ENCODE data around the gene GOT1. TPM values are rescaled to one million over a fixed set of nuclear protein-coding genes. Genes with fewer than 3 reads are reported as not detected.

GOT1 gene
- total RNA-seq, 2 experiments from 2014 or later, result 36.0 to 36.9 TPM

DNA sequence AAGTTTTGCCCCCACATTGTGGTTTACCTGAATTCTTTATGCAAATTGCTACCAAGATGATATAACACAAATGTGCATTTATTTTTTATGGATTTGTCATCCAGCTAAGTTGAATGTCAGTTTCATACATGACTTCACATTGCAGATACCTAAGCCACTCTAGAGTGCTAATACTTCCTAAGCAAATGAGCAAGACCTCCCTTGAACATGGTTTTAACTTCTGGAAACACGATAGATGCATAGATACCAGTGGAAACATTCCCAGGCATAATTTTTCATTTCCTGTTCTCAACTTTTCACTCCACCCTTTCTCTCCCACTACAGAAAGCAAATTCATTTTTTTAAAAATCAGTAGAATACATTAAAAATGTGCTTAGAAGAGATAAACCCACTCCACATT is 20.3 kb downstream of the GOT1 start:
- DNase-seq, result no peak
- Mint-ChIP-seq H3K4me1 (no peaks in the 10 kb centered on the region), H3K9me3 (no peaks in the 10 kb centered on the region), H3K36me3 (ENCODE audit: low read depth) (peaks cover 8% of the 10 kb centered on the region), H3K27ac (no peak overlapping the region), H3K27me3 (no peaks in the 10 kb centered on the region), H3K4me3 (no peak overlapping the region)
- POLR2A ChIA-PET, result interaction anchor here (1.0 kb wide), 1 partner anchor 210 kb away, joined by 3 read pairs; the partner anchor contains the start of gene SLC25A28
- CTCF ChIA-PET, result interaction anchor here (1.3 kb wide), 1 partner anchor 25 kb away, joined by 3 read pairs; no protein-coding TSS in a partner anchor

DNA sequence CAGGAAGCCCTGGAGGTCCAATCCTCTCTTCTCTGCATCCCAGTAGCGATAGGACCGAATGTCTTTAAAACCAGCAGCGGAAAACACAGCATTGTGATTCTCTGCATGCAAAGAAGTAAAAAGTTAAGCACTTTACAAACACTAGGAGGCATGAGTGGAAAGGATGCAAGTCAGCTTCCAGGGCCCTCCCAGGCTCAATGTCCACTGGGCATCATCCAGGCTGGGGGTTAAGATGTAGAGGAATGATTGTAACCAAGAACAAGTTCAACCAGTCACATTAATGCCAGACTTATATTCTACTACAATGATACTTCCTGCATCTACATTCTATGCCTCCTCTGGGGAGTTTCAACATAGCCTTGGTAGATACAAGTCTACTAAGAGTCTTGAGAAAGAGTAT is 24.3 kb downstream of the GOT1 start:
- Mint-ChIP-seq H3K9me3 (no peaks in the 10 kb centered on the region), H3K27ac (no peak overlapping the region), H3K36me3 (ENCODE audit: low read depth) (peaks cover 21% of the 10 kb centered on the region), H3K27me3 (no peaks in the 10 kb centered on the region), H3K4me3 (no peak overlapping the region), H3K4me1 (no peaks in the 10 kb centered on the region)
- ChIA-PET POLR2A (no interaction called here), CTCF (no interaction called here)
- no peak for DNase-seq

DNA sequence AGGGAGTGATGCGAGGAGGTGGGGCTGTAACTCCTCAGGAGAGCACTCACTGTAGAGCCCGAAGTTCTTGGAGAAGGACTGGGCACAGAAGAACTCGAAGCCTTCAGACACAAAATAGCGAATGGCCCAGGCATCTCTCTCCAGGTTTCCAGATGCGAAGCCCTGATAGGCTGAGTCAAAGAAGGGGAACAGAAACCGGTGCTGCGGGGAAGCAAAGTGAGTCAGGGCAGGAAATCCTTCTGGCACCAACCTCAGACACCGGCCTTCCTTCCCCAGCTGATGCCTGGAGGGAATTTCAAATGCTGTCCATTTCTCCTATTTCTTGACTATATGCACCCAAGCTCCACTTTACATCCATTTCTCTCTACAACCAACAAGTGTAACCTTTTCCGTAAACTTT is 26.8 kb downstream of the GOT1 start:
- POLR2A ChIA-PET, result interaction anchor here (1.7 kb wide), 1 partner anchor 27 kb away, joined by 5 read pairs; the partner anchor contains the start of gene GOT1
- no peaks in the 10 kb centered on the region for H3K27me3 Mint-ChIP-seq
- no peak overlapping the region for H3K27ac Mint-ChIP-seq
- no peak for DNase-seq
- H3K4me1 Mint-ChIP-seq, result no peaks in the 10 kb centered on the region
- H3K4me3 Mint-ChIP-seq, result no peak overlapping the region
- H3K36me3 Mint-ChIP-seq (ENCODE audit: low read depth), result peaks cover 21% of the 10 kb centered on the region
- CTCF ChIA-PET, result interaction anchor here (2.9 kb wide), 1 partner anchor 11 kb away, joined by 10 read pairs; no protein-coding TSS in a partner anchor
- H3K9me3 Mint-ChIP-seq, result no peaks in the 10 kb centered on the region

DNA sequence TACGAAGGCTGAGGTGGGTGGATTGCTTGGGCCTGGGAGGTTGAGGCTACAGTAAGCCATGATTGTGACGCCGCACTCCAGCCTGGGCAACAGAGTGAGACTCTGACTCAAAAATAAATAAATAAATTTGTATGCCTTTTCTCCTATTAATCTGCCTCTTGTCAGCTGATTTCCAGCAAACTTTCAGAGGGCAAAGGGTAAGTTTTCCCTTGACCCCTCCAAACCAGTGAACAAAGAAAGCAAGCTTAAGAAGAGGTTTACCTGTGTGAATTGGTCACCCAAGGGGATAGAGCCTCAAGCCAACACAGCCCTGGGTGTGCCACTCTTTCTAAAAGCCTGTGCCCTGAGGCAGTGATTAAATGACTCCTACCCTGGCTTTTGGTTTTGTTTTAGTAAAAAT is 30.8 kb downstream of the GOT1 start:
- Mint-ChIP-seq H3K36me3 (ENCODE audit: low read depth) (peaks cover 20% of the 10 kb centered on the region), H3K27ac (no peak overlapping the region), H3K4me1 (peaks cover 4% of the 10 kb centered on the region), H3K27me3 (no peaks in the 10 kb centered on the region), H3K4me3 (no peak overlapping the region), H3K9me3 (no peaks in the 10 kb centered on the region)
- ChIA-PET POLR2A (no interaction called here), CTCF (no interaction called here)
- no peak for DNase-seq

DNA sequence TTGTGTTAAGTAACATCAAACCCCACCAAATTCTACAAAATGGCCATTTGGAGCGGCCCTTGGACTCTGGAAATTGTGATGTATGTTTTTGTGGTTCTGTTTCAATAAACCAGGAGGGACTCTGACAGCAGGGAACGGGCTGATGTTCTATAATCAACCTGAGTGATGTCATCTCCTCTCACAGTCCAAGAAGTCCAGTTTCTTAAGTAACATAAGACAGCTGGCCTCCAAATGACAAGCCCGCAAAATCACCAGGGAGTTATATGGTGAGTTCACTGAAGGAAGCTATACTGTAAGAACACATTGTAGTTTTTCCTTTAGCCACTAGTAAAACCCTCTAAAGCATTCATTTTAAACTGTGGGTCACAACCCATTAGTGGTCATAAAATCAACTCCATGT is 34.0 kb downstream of the GOT1 start:
- CTCF ChIA-PET, result no interaction called here
- no peak overlapping the region for H3K27ac Mint-ChIP-seq
- DNase-seq, result no peak
- H3K36me3 Mint-ChIP-seq (ENCODE audit: low read depth), result peaks cover 5% of the 10 kb centered on the region
- POLR2A ChIA-PET, result no interaction called here
- peaks cover 1% of the 10 kb centered on the region for H3K27me3 Mint-ChIP-seq
- H3K4me1 Mint-ChIP-seq, result peaks cover 15% of the 10 kb centered on the region
- H3K9me3 Mint-ChIP-seq, result no peaks in the 10 kb centered on the region
- H3K4me3 Mint-ChIP-seq, result no peak overlapping the region

DNA sequence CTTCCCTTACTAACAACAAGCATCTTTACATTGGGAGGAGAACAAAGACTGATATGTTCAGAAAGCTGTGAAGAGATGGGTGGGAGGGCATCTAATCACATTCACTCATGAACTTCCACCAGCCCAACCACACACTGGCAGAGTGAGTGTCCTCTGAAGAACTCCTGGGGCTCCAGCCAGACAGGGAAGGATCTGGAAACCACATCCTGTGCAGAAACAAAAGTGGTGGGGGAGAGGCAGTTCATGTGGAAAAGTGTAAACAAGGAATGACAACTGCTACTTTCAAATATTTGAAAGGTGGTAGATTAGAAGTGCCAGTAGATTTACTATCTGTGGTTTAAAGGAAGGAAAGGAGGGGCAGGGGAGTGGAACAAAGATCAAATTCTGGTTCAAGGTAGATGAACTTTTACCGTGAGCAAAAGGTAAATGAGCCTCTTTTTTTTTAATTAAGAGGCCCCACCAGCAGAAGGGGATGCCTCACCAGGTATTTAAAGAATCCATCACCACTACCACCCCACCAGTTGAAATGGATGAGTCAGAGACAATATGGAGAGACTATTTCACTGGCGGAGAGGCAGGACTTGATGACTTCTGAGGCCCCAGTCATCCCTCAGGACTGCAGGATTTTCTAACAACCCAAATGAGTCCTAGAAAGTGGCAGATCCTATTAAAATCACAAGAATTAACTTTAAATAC is 34.5 kb downstream of the GOT1 start:
- H3K9me3 Mint-ChIP-seq, result no peaks in the 10 kb centered on the region
- CTCF ChIA-PET, result no interaction called here
- H3K4me1 Mint-ChIP-seq, result peaks cover 15% of the 10 kb centered on the region
- peaks cover 5% of the 10 kb centered on the region for H3K36me3 Mint-ChIP-seq (ENCODE audit: low read depth)
- peaks cover 1% of the 10 kb centered on the region for H3K27me3 Mint-ChIP-seq
- POLR2A ChIA-PET, result no interaction called here
- no peak for DNase-seq
- no peak overlapping the region for H3K4me3 Mint-ChIP-seq
- no peak overlapping the region for H3K27ac Mint-ChIP-seq

DNA sequence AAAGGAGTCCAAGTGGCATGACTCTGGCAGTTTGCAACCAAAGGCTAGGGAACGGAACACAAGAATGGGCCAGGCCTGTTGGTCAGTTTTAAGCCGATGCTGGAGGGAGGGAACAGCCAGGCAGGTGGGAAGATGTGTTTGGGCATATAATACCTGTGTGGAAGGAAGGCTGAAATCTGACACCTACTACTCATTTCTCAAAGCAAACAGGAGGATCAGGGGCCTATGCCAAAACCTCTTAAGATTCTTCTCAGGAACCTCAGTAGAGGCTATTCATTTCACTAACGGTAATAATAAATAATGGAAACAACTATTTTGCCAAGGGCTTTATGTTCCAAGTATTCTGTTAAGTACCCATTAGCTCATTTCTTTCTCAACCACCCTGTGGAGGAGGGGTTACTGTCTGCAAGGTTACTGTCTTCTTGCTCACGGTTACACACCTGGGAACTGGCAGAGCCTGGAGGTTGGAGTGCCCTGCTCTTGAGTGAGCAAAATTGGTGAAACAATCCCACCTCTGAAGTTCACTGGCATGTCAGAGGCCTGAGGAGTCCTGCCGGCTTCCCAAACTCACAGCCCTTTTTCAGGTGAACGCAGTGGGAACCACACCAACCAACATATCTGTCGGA is 35.5 kb downstream of the GOT1 start:
- Mint-ChIP-seq H3K9me3 (no peaks in the 10 kb centered on the region), H3K27me3 (peaks cover 4% of the 10 kb centered on the region), H3K4me3 (no peak overlapping the region), H3K36me3 (ENCODE audit: low read depth) (peaks cover 5% of the 10 kb centered on the region), H3K4me1 (peaks cover 15% of the 10 kb centered on the region), H3K27ac (no peak overlapping the region)
- no peak for DNase-seq
- CTCF ChIA-PET, result no interaction called here
- POLR2A ChIA-PET, result no interaction called here

DNA sequence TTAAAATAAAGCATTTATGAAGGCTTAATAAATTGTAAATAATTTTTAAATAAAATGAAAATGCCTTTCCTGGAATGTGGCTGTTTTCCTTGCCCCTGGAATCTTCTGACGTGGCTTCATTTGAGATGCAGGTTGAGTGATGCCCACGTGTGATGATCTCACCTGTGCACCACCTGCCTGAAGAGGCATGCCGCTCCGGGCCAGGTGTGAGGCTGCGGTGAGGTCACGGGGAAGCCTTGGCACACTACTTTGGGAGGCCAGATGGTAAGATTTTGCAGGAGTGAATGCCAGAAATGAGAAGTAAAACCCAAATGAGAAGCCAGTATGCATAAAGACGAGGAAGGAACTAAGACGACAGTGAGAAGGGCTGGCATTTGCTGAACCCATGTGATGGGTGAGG is 36.2 kb downstream of the GOT1 start:
- ChIA-PET POLR2A (no interaction called here), CTCF (interaction anchor here (2.8 kb wide), 1 partner anchor 218 kb away, joined by 15 read pairs; no protein-coding TSS in a partner anchor)
- Mint-ChIP-seq H3K36me3 (ENCODE audit: low read depth) (peaks cover 5% of the 10 kb centered on the region), H3K4me1 (peaks cover 15% of the 10 kb centered on the region), H3K4me3 (no peak overlapping the region), H3K9me3 (no peaks in the 10 kb centered on the region), H3K27ac (no peak overlapping the region), H3K27me3 (peaks cover 4% of the 10 kb centered on the region)
- no peak for DNase-seq

DNA sequence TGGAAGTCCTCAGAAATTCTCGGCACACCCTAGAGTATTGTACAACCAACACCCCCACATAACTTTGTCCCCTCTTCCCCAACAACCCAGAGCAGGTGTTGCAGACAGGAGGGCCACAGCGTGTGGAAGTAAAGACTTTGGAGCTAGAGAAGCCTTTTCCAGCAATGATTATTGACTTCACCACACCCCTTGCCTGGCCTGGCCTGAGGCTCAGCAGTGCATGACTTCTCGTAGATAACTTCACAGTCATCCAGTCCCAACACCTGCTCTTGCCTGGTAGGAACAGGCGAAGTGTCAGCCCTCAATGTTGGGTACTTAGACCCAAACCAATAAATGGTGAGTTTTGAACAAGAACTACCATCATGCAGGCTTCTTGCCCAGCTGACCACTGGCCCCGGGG is 36.7 kb downstream of the GOT1 start:
- peaks cover 4% of the 10 kb centered on the region for H3K27me3 Mint-ChIP-seq
- POLR2A ChIA-PET, result no interaction called here
- H3K4me3 Mint-ChIP-seq, result no peak overlapping the region
- CTCF ChIA-PET, result interaction anchor here (2.5 to 2.8 kb wide), 2 partner anchors 8 to 219 kb away, joined by 10 to 15 read pairs; no protein-coding TSS in a partner anchor
- DNase-seq, result no peak
- H3K9me3 Mint-ChIP-seq, result no peaks in the 10 kb centered on the region
- H3K27ac Mint-ChIP-seq, result no peak overlapping the region
- peaks cover 15% of the 10 kb centered on the region for H3K4me1 Mint-ChIP-seq
- H3K36me3 Mint-ChIP-seq (ENCODE audit: low read depth), result peaks cover 5% of the 10 kb centered on the region

DNA sequence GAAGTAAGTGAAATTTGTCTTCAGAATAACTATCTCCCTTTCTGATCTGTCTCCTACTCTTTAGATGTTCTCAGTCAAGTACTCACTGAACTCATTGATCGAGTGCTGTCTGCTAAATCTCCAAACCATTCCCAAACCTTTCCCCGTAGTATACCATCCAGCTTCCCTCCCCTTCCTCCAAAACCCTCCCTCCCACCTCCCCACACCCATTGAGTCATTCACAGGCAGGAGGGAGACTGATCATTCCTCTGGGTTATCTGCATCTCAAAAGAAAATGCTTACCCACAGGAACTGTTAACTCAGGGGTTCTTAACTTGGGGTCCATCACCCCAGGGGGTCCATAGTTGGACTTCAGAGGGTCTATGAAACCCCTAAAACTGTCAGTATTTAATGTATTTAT is 37.4 kb downstream of the GOT1 start:
- no peak overlapping the region for H3K27ac Mint-ChIP-seq
- CTCF ChIA-PET, result interaction anchor here (0.6 to 2.8 kb wide), 5 partner anchors 9 to 219 kb away, joined by 3 to 15 read pairs (median 10); partner anchors contain the start of gene GOT1

DNA sequence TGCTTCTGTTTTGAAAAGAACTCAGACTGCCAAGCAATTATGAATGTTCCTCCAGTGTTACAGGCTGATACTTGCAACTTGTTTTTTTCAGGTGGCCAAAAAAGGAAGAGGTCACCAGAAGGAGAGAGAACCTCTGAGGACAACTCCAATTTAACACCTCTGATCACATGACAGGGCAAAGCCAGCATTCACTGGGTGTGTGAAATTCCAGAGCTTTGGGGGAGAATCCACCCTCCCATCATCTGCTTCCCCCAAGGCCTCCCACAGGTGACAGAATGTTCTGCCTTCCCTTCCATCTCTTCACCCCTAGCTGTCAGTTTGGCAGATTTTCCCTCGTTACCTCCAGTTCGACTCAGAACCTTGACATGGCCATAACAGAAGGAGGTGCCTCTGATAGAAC is 39.1 kb downstream of the GOT1 start:
- Mint-ChIP-seq H3K36me3 (ENCODE audit: low read depth) (no peaks in the 10 kb centered on the region), H3K27ac (no peak overlapping the region), H3K27me3 (peaks cover 4% of the 10 kb centered on the region), H3K4me3 (no peak overlapping the region), H3K4me1 (peaks cover 15% of the 10 kb centered on the region), H3K9me3 (no peaks in the 10 kb centered on the region)
- ChIA-PET CTCF (interaction anchor here (1.5 to 2.8 kb wide), 6 partner anchors 9 to 221 kb away, joined by 3 to 15 read pairs (median 9); partner anchors contain the start of gene GOT1), POLR2A (no interaction called here)
- no peak for DNase-seq

More for the DNA sequence above, 37.4 kb downstream of the GOT1 start:
- H3K4me3 Mint-ChIP-seq, result no peak overlapping the region
- no peaks in the 10 kb centered on the region for H3K9me3 Mint-ChIP-seq
- H3K4me1 Mint-ChIP-seq, result peaks cover 15% of the 10 kb centered on the region
- no peak for DNase-seq
- peaks cover 5% of the 10 kb centered on the region for H3K36me3 Mint-ChIP-seq (ENCODE audit: low read depth)
- POLR2A ChIA-PET, result interaction anchor here (1.2 kb wide), 1 partner anchor 164 kb away, joined by 3 read pairs; no protein-coding TSS in a partner anchor
- peaks cover 4% of the 10 kb centered on the region for H3K27me3 Mint-ChIP-seq

DNA sequence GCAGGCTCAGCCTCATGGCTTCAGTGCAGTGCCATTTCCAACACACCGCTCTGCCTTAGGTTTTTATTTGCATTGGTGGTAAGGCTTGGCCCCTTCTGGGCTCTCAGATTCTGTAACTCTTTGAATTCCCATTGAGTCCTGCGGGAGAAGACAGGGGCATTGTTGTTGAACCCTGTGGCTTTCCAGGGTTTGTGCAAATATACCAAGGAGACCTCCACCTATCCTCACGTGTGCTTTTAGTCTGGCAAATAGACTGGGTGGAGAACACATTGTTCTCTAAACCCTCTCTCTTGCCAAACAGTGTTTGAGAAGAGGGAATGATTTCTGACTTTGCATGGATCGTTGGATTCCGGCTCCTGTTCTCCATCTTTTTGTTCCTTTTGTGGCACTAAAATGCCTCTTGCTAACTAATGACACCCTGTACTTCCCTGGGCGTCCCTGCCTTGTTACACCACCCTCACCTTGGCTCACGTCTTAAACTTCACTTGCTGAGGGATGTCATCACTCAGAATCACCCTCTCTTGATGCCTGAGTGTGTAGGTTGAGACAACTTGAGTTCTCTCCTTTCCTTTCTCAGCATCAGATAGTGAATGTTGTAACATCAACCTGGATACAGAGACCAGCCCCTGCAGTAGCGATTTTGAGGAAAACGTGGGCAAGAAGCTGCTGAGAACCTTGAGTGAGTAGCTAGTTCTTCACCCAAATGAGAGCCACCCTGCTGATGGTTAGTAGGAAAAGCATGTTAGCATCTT is 40.5 kb downstream of the GOT1 start:
- peaks cover 8% of the 10 kb centered on the region for H3K27me3 Mint-ChIP-seq
- H3K9me3 Mint-ChIP-seq, result no peaks in the 10 kb centered on the region
- no peak overlapping the region for H3K4me3 Mint-ChIP-seq
- H3K4me1 Mint-ChIP-seq, result peaks cover 11% of the 10 kb centered on the region
- CTCF ChIA-PET, result interaction anchor here (1.5 kb wide), 1 partner anchor 46 kb away, joined by 4 read pairs; no protein-coding TSS in a partner anchor
- H3K27ac Mint-ChIP-seq, result no peak overlapping the region
- no peak for DNase-seq
- no peaks in the 10 kb centered on the region for H3K36me3 Mint-ChIP-seq (ENCODE audit: low read depth)
- POLR2A ChIA-PET, result no interaction called here

DNA sequence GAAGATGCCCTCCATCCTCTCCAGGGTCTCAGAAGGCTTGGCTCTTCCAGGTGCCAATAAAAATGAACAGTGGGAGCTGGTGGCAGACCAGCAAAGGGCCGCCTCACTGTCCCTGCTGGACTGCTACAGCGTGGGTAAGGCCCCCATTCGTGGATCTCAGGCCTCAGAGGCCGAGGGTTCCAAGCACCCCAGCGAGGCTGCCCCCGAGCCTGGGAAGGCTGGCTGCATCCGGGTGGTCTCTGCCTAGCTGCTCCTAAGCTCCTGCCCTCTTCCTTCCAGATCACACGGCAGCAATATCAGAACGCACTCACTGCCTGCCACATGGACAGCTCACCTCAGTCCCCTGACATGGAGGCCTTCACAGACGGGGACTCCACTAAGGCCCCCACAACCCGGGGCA is 42.9 kb downstream of the GOT1 start:
- CTCF ChIA-PET, result no interaction called here
- Mint-ChIP-seq H3K4me1 (peaks cover 5% of the 10 kb centered on the region), H3K9me3 (no peaks in the 10 kb centered on the region), H3K36me3 (ENCODE audit: low read depth) (no peaks in the 10 kb centered on the region), H3K27me3 (peaks cover 10% of the 10 kb centered on the region), H3K4me3 (no peak overlapping the region), H3K27ac (no peak overlapping the region)
- POLR2A ChIA-PET, result no interaction called here
- no peak for DNase-seq

Measured in activated CD4-positive, alpha-beta memory T cell treated with anti-CD3 and anti-CD28 coated beads, Interleukin-2, amount 10 ng/mL, durations not matched to agents 7 days and 5 days (primary cell).